Caco-2 (cell line): ENCODE measurements around the gene CAPZB. TPM values are rescaled to one million over a fixed set of nuclear protein-coding genes. Genes with fewer than 3 reads are reported as not detected.

Source experiments
- BruUV-seq: library from RNA; stranded (reverse); fragments of 400-500 nt; replicated peaks from 2 replicates; lab custom pipeline; 2021; lab: Mats Ljungman, UMichigan
- CTCF ChIA-PET: fragments of 300-600 bp; sonication (Branson Sonifier 250); formaldehyde crosslinking; loops from one replicate; lab custom pipeline; 2022; ENCODE audit warnings: antibody characterized with exemption; lab: Charles Lee
- POLR2A ChIA-PET: fragments of 300-600 bp; sonication (Branson Sonifier 250); formaldehyde crosslinking; loops from one replicate; lab custom pipeline; 2022; ENCODE audit warnings: antibody characterized with exemption; lab: Charles Lee
- DNase-seq, 2 experiments: peaks; one replicate each; pipeline versions ENCODE4 v3.0.0 to v3.0.0-alpha.2; 2020 to 2022
- H3K27me3 ChIP-seq: replicated peaks from 2 replicates; pipeline ENCODE4 v1.6.0; 2011; ENCODE audit warnings: low read length; ENCODE audit not compliant: control insufficient read depth, insufficient read depth
- H3K36me3 ChIP-seq: 2 replicates; pipeline ENCODE4 v1.5.1; 2011; ENCODE audit warnings: low read length; ENCODE audit not compliant: control insufficient read depth, insufficient read depth
- H3K4me1 ChIP-seq: fragments of 250-450 bp; sonication (Bioruptor Pico); 2 replicates; pipeline ENCODE4 v1.5.1; 2020; ENCODE audit warnings: mild to moderate bottlenecking
- H3K4me3 ChIP-seq: 2 replicates; pipeline ENCODE4 v1.5.1; 2011; ENCODE audit warnings: low read depth, mild to moderate bottlenecking, control low read depth, low read length
- H3K9me3 ChIP-seq: fragments of 250-450 bp; sonication (Bioruptor Pico); 2 replicates; pipeline ENCODE4 v1.5.1; 2020; ENCODE audit warnings: mild to moderate bottlenecking, moderate library complexity
- H3K27ac Mint-ChIP-seq: one replicate; pipeline ENCODE4 v1.8.0; 2022; ENCODE audit warnings: mixed read lengths; ENCODE audit not compliant: unreplicated experiment
- H3K27me3 Mint-ChIP-seq: one replicate; pipeline ENCODE4 v1.8.0; 2022; ENCODE audit warnings: mixed read lengths; ENCODE audit not compliant: insufficient read depth, unreplicated experiment
- H3K36me3 Mint-ChIP-seq: one replicate; pipeline ENCODE4 v1.8.0; 2022; ENCODE audit warnings: mild to moderate bottlenecking, mixed read lengths; ENCODE audit not compliant: insufficient read depth, unreplicated experiment
- H3K4me1 Mint-ChIP-seq: one replicate; pipeline ENCODE4 v1.8.0; 2022; ENCODE audit warnings: low read depth, mixed read lengths; ENCODE audit not compliant: unreplicated experiment
- H3K4me3 Mint-ChIP-seq: one replicate; pipeline ENCODE4 v1.8.0; 2022; ENCODE audit warnings: mild to moderate bottlenecking, moderate library complexity, mixed read lengths; ENCODE audit not compliant: unreplicated experiment
- H3K9me3 Mint-ChIP-seq: one replicate; pipeline ENCODE4 v1.8.0; 2022; ENCODE audit warnings: mixed read lengths; ENCODE audit not compliant: unreplicated experiment
- CTCF ChIP-seq, 2 experiments: fragments of 200-600 bp in 1 of 2; IDR thresholded peaks; 1 replicate in 1 of 2; 2 replicates in 1 of 2; pipeline versions ENCODE4 v1.5.1 to v1.8.0; 2011 to 2022; ENCODE audit warnings: antibody characterized with exemption in 1 of 2, control low read depth in 1 of 2, inconsistent platforms in 1 of 2, low read depth in 1 of 2, low read length in 1 of 2, mild to moderate bottlenecking in 1 of 2, moderate library complexity in 1 of 2; ENCODE audit not compliant: insufficient read depth in 1 of 2, severe bottlenecking in 1 of 2, unreplicated experiment in 1 of 2
- intact Hi-C: fragments of 100-400 bp; cut with micrococcal nuclease; formaldehyde crosslinking; loops from one replicate; pipeline ENCODE4 v1.10.0; 2022; ENCODE audit not compliant: unreplicated experiment
- total RNA-seq: library from RNA; stranded (reverse); gene quantifications from 2 replicates; pipeline ENCODE4 v1.2.3, GENCODE V29; 2022

Gene CAPZB
- total RNA-seq, 1 experiment from 2014 or later: 205 TPM

- TF ChIP-seq CTCF (IDR thresholded peaks at IDR 0.05; ENCODE audit: insufficient read depth in 1 of 2, low read depth in 1 of 2, low read length in 1 of 2, severe bottlenecking in 1 of 2, unreplicated experiment in 1 of 2): no peak
- no peaks in the 10 kb centered on the region for H3K9me3 Mint-ChIP-seq
- Histone ChIP-seq H3K4me3 (peak overlapping the region; percentile 97), H3K9me3 (no peaks in the 10 kb centered on the region), H3K4me1 (peaks cover 6% of the 10 kb centered on the region; the same call in 1 of the 2 replicates), H3K27me3 (no peaks in the 10 kb centered on the region), H3K36me3 (no peaks in the 10 kb centered on the region; the same call in 1 of the 2 replicates)
- intact Hi-C loops: loop anchor here (5.0 kb wide), 4 partner anchors 38 to 167 kb away; a partner anchor contains a TSS
- H3K27me3 Mint-ChIP-seq: no peaks in the 10 kb centered on the region
- H3K4me1 Mint-ChIP-seq: peaks cover 17% of the 10 kb centered on the region
- BruUV-seq: no TSS peak
- DNase-seq: peak; percentile 27 to 40
- peak overlapping the region; percentile 93 for H3K27ac Mint-ChIP-seq
- H3K4me3 Mint-ChIP-seq: peak overlapping the region; percentile 91
- CTCF ChIA-PET: interaction anchor here (1.0 kb wide), 2 partner anchors 97 to 582 kb away, joined by 4 to 8 read pairs; partner anchors contain the start of gene ALDH4A1
- peaks cover 26% of the 10 kb centered on the region for H3K36me3 Mint-ChIP-seq
- POLR2A ChIA-PET: interaction anchor here (0.5 to 1.0 kb wide), 6 partner anchors 20 to 462 kb away, joined by 3 to 14 read pairs (median 6); no protein-coding TSS in a partner anchor
These were observed 459 bp downstream of the CAPZB start for GRCh38 chr1:19484798-19485361.

GRCh38 chr1:19484338-19484797 lies 971 bp downstream of the CAPZB start:
- no peak for DNase-seq
- Histone ChIP-seq H3K4me3 (peak overlapping the region; percentile 97), H3K36me3 (no peaks in the 10 kb centered on the region; the same call in 1 of the 2 replicates), H3K9me3 (no peaks in the 10 kb centered on the region), H3K4me1 (peaks cover 6% of the 10 kb centered on the region; the same call in 1 of the 2 replicates), H3K27me3 (no peaks in the 10 kb centered on the region)
- Mint-ChIP-seq H3K4me3 (peak overlapping the region; percentile 91), H3K4me1 (peaks cover 17% of the 10 kb centered on the region), H3K27me3 (no peaks in the 10 kb centered on the region), H3K27ac (peak overlapping the region; percentile 93), H3K36me3 (peaks cover 26% of the 10 kb centered on the region), H3K9me3 (no peaks in the 10 kb centered on the region)
- ChIA-PET POLR2A (no interaction called here), CTCF (no interaction called here)
- TF ChIP-seq CTCF (IDR thresholded peaks at IDR 0.05; ENCODE audit: insufficient read depth in 1 of 2, low read depth in 1 of 2, low read length in 1 of 2, severe bottlenecking in 1 of 2, unreplicated experiment in 1 of 2): no peak
- intact Hi-C loops: no loop called here
- BruUV-seq: no TSS peak

- Mint-ChIP-seq H3K4me3 (peak overlapping the region; percentile 91), H3K4me1 (peaks cover 17% of the 10 kb centered on the region), H3K27me3 (no peaks in the 10 kb centered on the region), H3K27ac (no peak overlapping the region), H3K9me3 (no peaks in the 10 kb centered on the region), H3K36me3 (peaks cover 26% of the 10 kb centered on the region)
- ChIA-PET CTCF (no interaction called here), POLR2A (no interaction called here)
- DNase-seq: no peak
- TF ChIP-seq CTCF (IDR thresholded peaks at IDR 0.05; ENCODE audit: insufficient read depth in 1 of 2, low read depth in 1 of 2, low read length in 1 of 2, severe bottlenecking in 1 of 2, unreplicated experiment in 1 of 2): no peak
- no peaks in the 10 kb centered on the region for H3K27me3 ChIP-seq
- no peak overlapping the region; the same call in 1 of the 2 replicates for H3K4me3 ChIP-seq
- no peaks in the 10 kb centered on the region; the same call in 1 of the 2 replicates for H3K36me3 ChIP-seq
- intact Hi-C loops: no loop called here
- peaks cover 6% of the 10 kb centered on the region; the same call in 1 of the 2 replicates for H3K4me1 ChIP-seq
- no peaks in the 10 kb centered on the region for H3K9me3 ChIP-seq
- no TSS peak for BruUV-seq
These were observed 1.6 kb downstream of the CAPZB start for GRCh38 chr1:19483691-19484090.
